Stomach (tissue), 9 donors: ENCODE results near the gene CALHM2. TPM values are rescaled to one million over a fixed set of nuclear protein-coding genes. Genes with fewer than 3 reads are reported as not detected.

Experiments used
- DNase-seq, 2 donors: peaks; one replicate each; pipeline versions ENCODE4 v3.0.0 to v3.0.0-alpha.2; 2013 to 2019
- H3K27ac ChIP-seq, 5 donors: fragments of 200-600 bp in 4 of 5; sonication (generic) in 4 of 5; one replicate each; pipeline ENCODE4 v1.5.1; 2013 to 2019; ENCODE audit warnings: mild to moderate bottlenecking in 1 of 5, moderate library complexity in 1 of 5
- H3K27me3 ChIP-seq, 3 donors: fragments of 200-600 bp; sonication (generic); one replicate each; pipeline ENCODE4 v1.5.1; 2017 to 2019; ENCODE audit warnings: mixed run types in 1 of 3
- H3K36me3 ChIP-seq, 4 donors: fragments of 200-600 bp; sonication (generic); 1 replicate in 3 of 4; 2 replicates in 1 of 4; pipeline ENCODE4 v1.5.1; 2016 to 2019
- H3K4me1 ChIP-seq, 4 donors: fragments of 200-600 bp; sonication (generic); one replicate each; pipeline ENCODE4 v1.5.1; 2016 to 2019
- H3K4me3 ChIP-seq, 4 donors: fragments of 200-600 bp; sonication (generic) in 3 of 4; one replicate each; pipeline ENCODE4 v1.5.1; 2016 to 2019; ENCODE audit warnings: mild to moderate bottlenecking in 1 of 4
- H3K9me3 ChIP-seq, 4 donors: fragments of 200-600 bp; sonication (generic); one replicate each; pipeline ENCODE4 v1.5.1; 2016 to 2019
- EP300 ChIP-seq: sonication (generic); formaldehyde crosslinking; IDR thresholded peaks from one replicate; pipeline ENCODE4 v1.6.1; 2017; ENCODE audit warnings: antibody characterized with exemption
- POLR2A ChIP-seq, 4 donors: fragments of 450-650 bp; IDR thresholded peaks; one replicate each; pipeline ENCODE4 v1.6.1; 2016; ENCODE audit warnings: antibody characterized with exemption in 4 of 4, control low read depth in 2 of 4, mild to moderate bottlenecking in 1 of 4, moderate library complexity in 1 of 4
- POLR2AphosphoS5 ChIP-seq, 3 donors: sonication (generic); formaldehyde crosslinking; IDR thresholded peaks; one replicate each; pipeline ENCODE4 v1.6.1; 2016; ENCODE audit warnings: antibody characterized with exemption in 3 of 3
- WGBS, 5 donors: extraction: QIAGEN DNeasy Blood & Tissue Kit in 3 of 5; methylation state at CpG; one replicate each; pipeline versions ENCODE4 v1.1.5 to v1.1.7; 2013 to 2018; 5-methylcytosine and 5-hydroxymethylcytosine counted together
- intact Hi-C: fragments of 100-400 bp; cut with DNase I; formaldehyde crosslinking; loops from one replicate; pipeline ENCODE4 v1.15.1; 2023; ENCODE audit warnings: low total_unique reads
- polyA plus RNA-seq, 3 donors: library from polyadenylated mRNA; stranded (reverse); fragments of 200-250 nt; gene quantifications; one replicate each; pipeline ENCODE4 v1.2.3, GENCODE V29; 2013
- total RNA-seq, 5 donors: library from RNA; depleted of rRNA; stranded (reverse); fragments of >200 nt; gene quantifications; one replicate each; pipeline versions ENCODE4 v1.1.0 to v1.2.3, GENCODE V29; 2014 to 2016
- TF ChIP-seq, protein P1 (sequence below), 7 experiments: fragments of 450-650 bp in 4 of 7; fragments of 200-600 bp in 3 of 7; sonication (generic) in 3 of 7; IDR thresholded peaks; one replicate each; pipeline ENCODE4 v1.5.1; 2016 to 2019; ENCODE audit warnings: antibody characterized with exemption in 7 of 7, control low read depth in 2 of 7, mild to moderate bottlenecking in 1 of 7
- donor health status: healthy with polysubstance abuse.
- donor health status: Bipolar disorder and iron deficiency.
- donor health status: healthy.

The CALHM2 gene
- total and polyA plus RNA-seq, 8 donors: 1.8 to 30.1 (median 9.5) TPM

DNA sequence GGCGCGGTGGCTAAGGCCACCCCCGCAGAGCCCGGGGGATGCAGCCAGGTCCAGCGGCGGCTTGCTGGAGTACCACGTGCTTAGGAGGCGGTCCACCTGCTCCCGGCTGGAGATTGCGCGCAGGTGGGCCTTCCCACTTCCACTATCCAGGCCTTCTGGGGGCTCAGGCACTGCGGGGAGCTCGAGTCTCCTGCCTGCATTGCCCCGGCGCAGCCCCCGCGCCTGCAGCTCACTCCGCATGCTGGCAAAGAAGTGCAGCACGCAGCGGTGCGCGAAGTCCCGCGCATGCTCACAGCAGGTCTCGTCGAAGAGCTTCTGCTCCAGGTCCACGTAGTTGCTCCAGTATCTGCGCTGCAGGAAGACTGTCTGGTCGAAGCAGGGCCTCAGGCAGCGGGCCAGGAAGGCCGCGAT lies 21.1 kb upstream of the CALHM2 start:
- H3K36me3 ChIP-seq: no peaks in the 10 kb centered on the region
- DNase-seq: peak in 1 of 2 donors; percentile 63
- peaks cover 0 to 13% (median 4%) of the 10 kb centered on the region in 4 donors for H3K4me1 ChIP-seq
- intact Hi-C loops: no loop called here
- TF ChIP-seq POLR2AphosphoS5 (IDR thresholded peaks at IDR 0.05) (no peak), EP300 (no peak), POLR2A (IDR thresholded peaks at IDR 0.05) (no peak)
- TF ChIP-seq, protein P1, sequence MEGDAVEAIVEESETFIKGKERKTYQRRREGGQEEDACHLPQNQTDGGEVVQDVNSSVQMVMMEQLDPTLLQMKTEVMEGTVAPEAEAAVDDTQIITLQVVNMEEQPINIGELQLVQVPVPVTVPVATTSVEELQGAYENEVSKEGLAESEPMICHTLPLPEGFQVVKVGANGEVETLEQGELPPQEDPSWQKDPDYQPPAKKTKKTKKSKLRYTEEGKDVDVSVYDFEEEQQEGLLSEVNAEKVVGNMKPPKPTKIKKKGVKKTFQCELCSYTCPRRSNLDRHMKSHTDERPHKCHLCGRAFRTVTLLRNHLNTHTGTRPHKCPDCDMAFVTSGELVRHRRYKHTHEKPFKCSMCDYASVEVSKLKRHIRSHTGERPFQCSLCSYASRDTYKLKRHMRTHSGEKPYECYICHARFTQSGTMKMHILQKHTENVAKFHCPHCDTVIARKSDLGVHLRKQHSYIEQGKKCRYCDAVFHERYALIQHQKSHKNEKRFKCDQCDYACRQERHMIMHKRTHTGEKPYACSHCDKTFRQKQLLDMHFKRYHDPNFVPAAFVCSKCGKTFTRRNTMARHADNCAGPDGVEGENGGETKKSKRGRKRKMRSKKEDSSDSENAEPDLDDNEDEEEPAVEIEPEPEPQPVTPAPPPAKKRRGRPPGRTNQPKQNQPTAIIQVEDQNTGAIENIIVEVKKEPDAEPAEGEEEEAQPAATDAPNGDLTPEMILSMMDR (IDR thresholded peaks at IDR 0.05): no peak
- no peaks in the 10 kb centered on the region for H3K9me3 ChIP-seq
- H3K4me3 ChIP-seq: no peak overlapping the region
- H3K27ac ChIP-seq: no peak overlapping the region
- peaks cover 0 to 15% (median 0%) of the 10 kb centered on the region in 3 donors for H3K27me3 ChIP-seq
- WGBS, 5 donors: 58 to 79% (median 68%) methylated on average over 10 to 32 of the region's 32 CpGs

DNA sequence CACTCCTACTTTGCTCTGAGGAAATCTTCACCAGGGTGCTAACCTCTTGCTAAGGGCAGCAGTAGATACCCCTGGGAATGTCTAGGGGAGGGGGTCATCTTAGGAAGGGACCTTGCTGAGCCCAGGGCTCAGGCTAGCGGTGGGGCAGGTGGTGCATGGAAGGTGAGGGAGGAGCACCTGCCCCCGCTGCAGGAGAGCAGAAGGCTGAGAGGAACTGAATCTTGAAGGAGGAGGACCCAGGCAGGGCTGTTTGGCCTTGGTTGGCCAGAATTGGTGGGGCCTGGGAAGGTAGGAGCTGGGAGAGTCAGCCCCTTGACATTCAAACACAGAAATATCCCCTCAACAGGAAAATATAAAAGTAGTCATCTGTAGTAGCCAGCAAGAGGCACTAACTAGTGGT lies 19.8 kb upstream of the CALHM2 start:
- 77 to 90% (median 86%) methylated on average over 2 of the region's 2 CpGs for WGBS, 5 donors
- TF ChIP-seq, protein P1 (IDR thresholded peaks at IDR 0.05): no peak
- TF ChIP-seq POLR2AphosphoS5 (IDR thresholded peaks at IDR 0.05) (no peak), EP300 (no peak), POLR2A (IDR thresholded peaks at IDR 0.05) (no peak)
- no peaks in the 10 kb centered on the region for H3K36me3 ChIP-seq
- intact Hi-C loops: no loop called here
- H3K27me3 ChIP-seq: peaks cover 0 to 15% (median 0%) of the 10 kb centered on the region in 3 donors
- H3K4me3 ChIP-seq: no peak overlapping the region
- H3K4me1 ChIP-seq: peaks cover 0 to 13% (median 4%) of the 10 kb centered on the region in 4 donors
- no peak for DNase-seq
- peak overlapping the region in 4 of 5 donors; percentile 52 to 65 (median 52) for H3K27ac ChIP-seq
- H3K9me3 ChIP-seq: no peaks in the 10 kb centered on the region

DNA sequence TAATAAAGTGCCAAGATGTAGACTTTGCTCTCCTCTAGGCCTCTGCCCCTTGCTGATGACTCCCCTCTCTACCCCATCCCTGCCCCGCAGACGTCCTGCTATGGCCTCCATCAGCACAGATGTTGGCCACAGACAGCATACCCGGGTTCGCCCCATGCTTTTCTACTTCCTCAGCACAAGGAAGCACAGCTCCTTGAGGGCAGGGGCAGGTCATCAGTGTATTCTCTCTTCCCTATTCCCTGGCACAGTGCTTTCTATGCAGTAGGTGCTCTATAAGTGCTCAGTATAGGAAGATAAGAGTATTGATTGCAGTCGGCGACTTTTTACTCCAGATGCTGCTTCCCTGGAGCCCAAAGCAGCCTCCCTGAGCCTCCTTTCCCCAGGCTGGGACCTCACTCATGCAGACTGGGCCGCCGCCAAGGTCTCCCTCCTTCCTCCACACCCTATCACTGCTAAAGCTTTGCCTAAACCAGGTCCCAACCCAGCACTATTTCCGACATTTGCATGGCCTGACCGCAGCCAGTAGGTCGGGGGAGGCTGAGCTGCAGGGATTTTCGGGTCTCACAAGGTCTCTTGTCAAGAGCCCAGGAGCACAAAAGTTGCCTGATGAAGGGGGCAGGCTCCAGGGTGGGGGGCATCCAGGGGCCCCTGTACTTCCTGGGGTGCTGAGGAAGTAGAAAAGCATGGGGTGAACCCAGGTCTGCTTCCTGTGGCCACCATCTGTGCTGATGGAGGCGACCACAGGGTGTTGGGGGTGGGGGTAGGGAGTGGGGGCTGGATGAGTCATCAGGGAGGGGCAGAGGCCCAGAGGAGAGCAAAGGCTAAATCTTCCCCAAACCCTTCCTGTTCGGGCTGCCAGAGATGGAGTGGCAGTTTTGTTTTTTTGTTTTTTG lies 18.8 kb upstream of the CALHM2 start:
- Histone ChIP-seq H3K27ac (peak overlapping the region in 4 of 5 donors; percentile 52 to 65 (median 52)), H3K4me3 (no peak overlapping the region)
- DNase-seq: peak; percentile 47 to 51

DNA sequence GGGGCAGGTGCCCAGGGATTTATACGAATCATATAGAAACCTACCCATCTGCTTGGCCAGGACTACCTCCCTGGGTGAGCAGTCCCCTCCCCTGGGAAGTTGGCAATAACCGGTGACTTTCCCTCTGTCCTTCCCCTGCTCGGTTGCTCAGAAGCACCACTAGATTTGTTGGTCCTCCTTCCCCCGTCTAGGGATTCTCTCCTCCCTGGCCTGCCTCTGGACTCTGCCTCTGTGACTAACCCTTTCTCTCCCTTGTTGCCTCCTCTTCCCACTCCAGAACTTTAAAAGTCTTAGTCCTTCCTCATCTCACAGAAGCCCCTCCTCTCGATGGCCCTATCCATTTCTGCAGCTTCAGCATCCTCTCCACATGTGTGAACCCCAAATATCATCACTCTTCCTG lies 17.0 kb upstream of the CALHM2 start:
- intact Hi-C loops: no loop called here
- WGBS, 5 donors: 58 to 70% (median 64%) methylated on average over 5 of the region's 5 CpGs
- Histone ChIP-seq H3K27ac (no peak overlapping the region), H3K9me3 (no peaks in the 10 kb centered on the region), H3K36me3 (no peaks in the 10 kb centered on the region), H3K27me3 (peaks cover 0 to 15% (median 0%) of the 10 kb centered on the region in 3 donors), H3K4me3 (no peak overlapping the region), H3K4me1 (peaks cover 0 to 13% (median 4%) of the 10 kb centered on the region in 4 donors)
- TF ChIP-seq EP300: no peak
- TF ChIP-seq, protein P1 (IDR thresholded peaks at IDR 0.05): no peak
- no peak for TF ChIP-seq POLR2A (IDR thresholded peaks at IDR 0.05)
- TF ChIP-seq POLR2AphosphoS5 (IDR thresholded peaks at IDR 0.05): no peak
- no peak for DNase-seq

More for the DNA sequence above, 18.8 kb upstream of the CALHM2 start:
- no peaks in the 10 kb centered on the region for H3K36me3 ChIP-seq
- TF ChIP-seq EP300: no peak
- TF ChIP-seq, protein P1 (IDR thresholded peaks at IDR 0.05): no peak
- TF ChIP-seq POLR2AphosphoS5 (IDR thresholded peaks at IDR 0.05): no peak
- TF ChIP-seq POLR2A (IDR thresholded peaks at IDR 0.05): no peak
- H3K4me1 ChIP-seq: peaks cover 0 to 13% (median 4%) of the 10 kb centered on the region in 4 donors
- H3K9me3 ChIP-seq: no peaks in the 10 kb centered on the region
- H3K27me3 ChIP-seq: peaks cover 0 to 15% (median 0%) of the 10 kb centered on the region in 3 donors
- intact Hi-C loops: no loop called here
- WGBS, 5 donors: 56 to 67% (median 58%) methylated on average over 14 of the region's 14 CpGs
